Measurements from ENCODE around the gene FMO1.
A peak's percentile ranks its signal among the peaks of the same experiment; 100 is the strongest.
"Not testable (repeated sequence)": the region's sequence is repeated elsewhere in the genome, so short reads cannot be mapped to it uniquely, and the experiment has no call there.

Gene FMO1

GRCh38 chr1:171220581-171221054 lies 27.7 kb upstream of the FMO1 start:
- Histone ChIP-seq H3K27ac (no peak overlapping the region), H3K27me3 (ENCODE audit: control insufficient read depth, insufficient read depth, low read length) (no peaks in the 10 kb centered on the region), H3K9ac (no peak overlapping the region), H3K79me2 (no peaks in the 10 kb centered on the region), H2AFZ (no peak overlapping the region), H3K9me3 (ENCODE audit: control insufficient read depth, low read length) (peaks cover 2% of the 10 kb centered on the region), H3K36me3 (ENCODE audit: control insufficient read depth, insufficient read depth, low read length) (no peaks in the 10 kb centered on the region), H3K4me2 (ENCODE audit: low read length) (no peak overlapping the region), H3K4me3 (ENCODE audit: low read depth, low read length) (no peak overlapping the region), H3K4me1 (no peaks in the 10 kb centered on the region)
- no peak for TF ChIP-seq CTCF (IDR thresholded peaks at IDR 0.05)

DNA sequence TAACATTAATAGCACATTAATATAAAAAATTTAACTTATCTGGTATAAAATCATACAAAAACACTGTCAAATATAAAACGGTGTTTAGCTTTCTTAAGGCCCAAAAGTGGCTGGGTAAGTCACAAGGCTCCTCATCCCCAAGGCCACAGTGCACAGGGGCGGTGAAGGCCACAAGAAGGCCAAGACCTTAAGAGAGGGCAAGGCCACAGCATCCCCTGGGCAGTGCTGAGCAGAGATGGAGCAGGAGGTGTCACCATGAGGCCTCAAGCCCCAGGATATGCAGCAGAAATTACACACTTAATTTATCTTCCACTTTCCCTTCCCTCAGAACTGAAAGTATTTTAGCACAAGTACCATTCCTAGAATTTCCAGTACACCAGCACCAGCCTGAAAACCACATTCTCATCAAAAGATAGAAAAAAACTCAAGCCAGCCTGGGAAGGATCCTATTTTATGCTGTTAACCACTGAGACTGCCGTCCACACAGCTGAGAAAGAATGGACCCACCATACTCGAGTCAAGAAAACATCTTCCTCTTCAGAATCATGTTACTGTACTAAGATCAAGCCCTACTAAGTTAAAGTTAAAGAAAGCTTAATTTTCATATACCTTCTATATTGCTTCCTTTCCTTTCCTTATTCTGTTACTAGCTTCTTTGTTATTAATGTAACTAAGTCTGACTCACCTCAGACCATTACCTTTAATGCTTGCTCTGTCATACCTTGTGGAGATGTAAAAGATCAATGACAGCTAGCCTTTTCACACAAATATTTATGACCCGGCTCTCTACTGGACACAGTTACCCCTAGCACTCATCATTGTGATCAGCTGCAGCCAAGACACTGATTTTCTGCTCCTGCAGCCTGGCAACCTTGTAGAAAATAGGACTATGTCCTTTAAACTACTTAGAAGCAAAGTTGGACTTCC lies 26.4 kb upstream of the FMO1 start:
- Histone ChIP-seq H3K79me2 (no peaks in the 10 kb centered on the region), H3K27me3 (ENCODE audit: control insufficient read depth, insufficient read depth, low read length) (no peaks in the 10 kb centered on the region), H3K36me3 (ENCODE audit: control insufficient read depth, insufficient read depth, low read length) (no peaks in the 10 kb centered on the region), H2AFZ (no peak overlapping the region), H3K4me2 (ENCODE audit: low read length) (no peak overlapping the region), H3K9ac (no peak overlapping the region), H3K27ac (no peak overlapping the region), H3K9me3 (ENCODE audit: control insufficient read depth, low read length) (peaks cover 2% of the 10 kb centered on the region), H3K4me1 (no peaks in the 10 kb centered on the region), H3K4me3 (ENCODE audit: low read depth, low read length) (no peak overlapping the region)
- TF ChIP-seq CTCF (IDR thresholded peaks at IDR 0.05) = no peak

DNA sequence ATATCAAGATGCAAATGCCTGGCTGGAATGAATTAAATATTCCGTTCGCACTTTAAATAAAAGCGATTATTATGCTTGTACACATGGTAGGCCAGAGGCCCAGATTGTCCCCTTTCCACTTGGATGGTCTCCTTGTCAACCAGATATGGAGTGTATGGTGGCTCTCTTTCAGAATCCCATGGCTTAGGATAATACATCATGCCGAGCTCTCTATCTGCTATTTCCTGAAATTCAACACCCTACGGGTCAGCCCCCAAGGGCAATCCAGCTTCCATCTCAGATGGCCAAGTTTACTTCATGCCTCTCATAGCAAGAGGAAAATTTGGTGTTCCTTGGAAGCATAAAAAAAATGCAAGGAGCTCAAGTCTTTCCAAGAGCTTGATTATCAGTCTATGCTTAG lies 25.4 kb upstream of the FMO1 start:
- no peaks in the 10 kb centered on the region for H3K27me3 ChIP-seq (ENCODE audit: control insufficient read depth, insufficient read depth, low read length)

DNA sequence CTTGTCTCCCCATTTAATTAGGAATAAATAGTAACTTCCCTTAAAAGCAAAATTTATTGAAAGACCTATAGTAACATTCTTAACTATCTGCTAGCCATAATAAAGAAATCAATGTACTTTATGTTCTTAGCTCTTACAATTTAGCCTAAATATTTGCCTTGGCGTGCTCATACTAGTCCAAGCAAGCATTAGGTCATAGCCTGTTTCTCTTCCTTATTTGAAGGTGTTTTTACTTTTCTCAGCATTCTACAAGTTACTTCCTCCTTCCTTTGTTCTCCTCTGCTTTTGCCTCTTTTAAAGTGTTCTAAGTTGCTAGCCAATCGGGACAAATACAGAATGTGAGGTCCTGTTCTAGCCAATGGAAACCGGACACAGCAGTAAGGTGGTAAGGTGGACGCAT lies 24.0 kb upstream of the FMO1 start:
- H3K4me1 ChIP-seq, H3K27ac ChIP-seq: not testable (repeated sequence)

More for the DNA sequence above, 25.4 kb upstream of the FMO1 start:
- H3K79me2 ChIP-seq = no peaks in the 10 kb centered on the region
- H3K9ac ChIP-seq = no peak overlapping the region
- no peak overlapping the region for H2AFZ ChIP-seq
- H3K9me3 ChIP-seq (ENCODE audit: control insufficient read depth, low read length) = peaks cover 2% of the 10 kb centered on the region
- H3K4me1 ChIP-seq = no peaks in the 10 kb centered on the region
- no peak overlapping the region for H3K4me3 ChIP-seq (ENCODE audit: low read depth, low read length)
- TF ChIP-seq CTCF (IDR thresholded peaks at IDR 0.05) = no peak
- no peaks in the 10 kb centered on the region for H3K36me3 ChIP-seq (ENCODE audit: control insufficient read depth, insufficient read depth, low read length)
- H3K27ac ChIP-seq = no peak overlapping the region
- H3K4me2 ChIP-seq (ENCODE audit: low read length) = no peak overlapping the region

DNA sequence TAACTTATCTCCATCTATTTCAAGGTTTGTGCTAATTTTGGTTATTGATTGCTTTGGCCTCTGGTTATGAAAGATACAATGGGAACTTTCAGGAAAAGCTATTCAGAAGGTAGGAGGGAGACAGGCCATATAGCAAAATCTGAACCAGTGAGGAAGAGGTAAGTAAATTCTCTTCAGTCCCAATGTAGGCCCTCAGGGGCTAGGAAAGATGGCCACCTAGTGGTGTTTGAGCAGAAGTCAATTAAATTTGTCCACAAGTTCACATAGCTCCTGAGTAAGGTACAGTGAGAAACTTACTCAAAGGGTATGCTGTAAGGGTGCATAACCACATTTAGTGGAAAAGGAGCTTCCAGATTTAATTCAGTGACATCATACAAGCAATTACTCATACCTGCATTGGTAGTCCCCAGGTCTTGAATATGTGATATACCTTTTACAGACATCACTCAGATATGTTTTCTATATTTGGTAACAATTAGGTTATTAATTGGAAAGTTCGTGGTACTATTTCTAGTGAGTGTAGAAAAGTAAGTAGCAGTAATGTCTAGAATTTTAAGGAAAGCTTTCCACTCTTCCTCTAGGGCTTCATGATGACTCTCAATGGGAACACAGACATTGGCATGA lies 21.4 kb upstream of the FMO1 start:
- no peak overlapping the region for H3K4me2 ChIP-seq (ENCODE audit: low read length)
- H3K4me1 ChIP-seq = no peaks in the 10 kb centered on the region

More for the DNA sequence above, 24.0 kb upstream of the FMO1 start:
- H3K79me2 ChIP-seq; H3K9me3 ChIP-seq (ENCODE audit: control insufficient read depth, low read length); H3K4me3 ChIP-seq (ENCODE audit: low read depth, low read length); H2AFZ ChIP-seq; H3K36me3 ChIP-seq (ENCODE audit: control insufficient read depth, insufficient read depth, low read length); H3K4me2 ChIP-seq (ENCODE audit: low read length); H3K27me3 ChIP-seq (ENCODE audit: control insufficient read depth, insufficient read depth, low read length); H3K9ac ChIP-seq: not testable (repeated sequence)

More for the DNA sequence above, 21.4 kb upstream of the FMO1 start:
- H3K36me3 ChIP-seq (ENCODE audit: control insufficient read depth, insufficient read depth, low read length) = no peaks in the 10 kb centered on the region
- no peak overlapping the region for H3K27ac ChIP-seq
- no peak overlapping the region for H2AFZ ChIP-seq
- no peaks in the 10 kb centered on the region for H3K9me3 ChIP-seq (ENCODE audit: control insufficient read depth, low read length)
- no peaks in the 10 kb centered on the region for H3K27me3 ChIP-seq (ENCODE audit: control insufficient read depth, insufficient read depth, low read length)
- no peaks in the 10 kb centered on the region for H3K79me2 ChIP-seq
- no peak overlapping the region for H3K9ac ChIP-seq
- TF ChIP-seq CTCF (IDR thresholded peaks at IDR 0.05) = peak; percentile 50
- H3K4me3 ChIP-seq (ENCODE audit: low read depth, low read length) = no peak overlapping the region
